ENCODE data around the gene TLE3.
A peak's percentile ranks its signal among the peaks of the same experiment; 100 is the strongest.

GRCh38 chr15:70014331-70014730 is 83.4 kb downstream of the TLE3 start:
- TF ChIP-seq CTCF (IDR thresholded peaks at IDR 0.05 in 8 of 11, conservative IDR thresholded peaks at IDR 0.05 in 3 of 11), result no peak
- TF ChIP-seq POLR2AphosphoS5 (IDR thresholded peaks at IDR 0.05), result peak in 1 of 3 donors; percentile 6

Measured in spleen (tissue), 7 donors.